GM18867 (cell line): ENCODE results near the gene SCG2.

Source experiments
- ATAC-seq: cut with Tn5 transposase; IDR thresholded peaks from one replicate; pipeline ENCODE4 v1.9.1; 2021; ENCODE audit warnings: mild to moderate bottlenecking, moderate library complexity; ENCODE audit not compliant: unreplicated experiment

The SCG2 gene

DNA sequence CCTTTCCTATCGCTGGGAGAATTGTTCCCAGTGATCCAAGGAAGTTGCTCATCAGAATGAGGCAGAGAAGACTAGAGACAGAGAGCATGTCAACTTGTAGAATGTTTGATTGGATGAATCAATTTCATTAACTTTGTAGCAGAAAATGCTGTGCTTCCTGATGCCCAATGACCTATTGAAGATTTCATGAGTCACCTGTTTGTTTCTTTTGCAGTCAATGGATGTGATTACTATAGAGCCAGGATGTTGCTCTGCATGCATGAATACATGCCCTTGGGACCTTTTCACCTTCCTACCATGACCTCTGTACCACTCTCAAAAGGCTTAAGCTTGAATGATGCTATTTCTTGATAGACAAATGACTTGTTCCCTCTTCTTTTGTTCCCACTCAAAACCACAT is 23.3 kb downstream of the SCG2 start:
- ATAC-seq, result no peak

DNA sequence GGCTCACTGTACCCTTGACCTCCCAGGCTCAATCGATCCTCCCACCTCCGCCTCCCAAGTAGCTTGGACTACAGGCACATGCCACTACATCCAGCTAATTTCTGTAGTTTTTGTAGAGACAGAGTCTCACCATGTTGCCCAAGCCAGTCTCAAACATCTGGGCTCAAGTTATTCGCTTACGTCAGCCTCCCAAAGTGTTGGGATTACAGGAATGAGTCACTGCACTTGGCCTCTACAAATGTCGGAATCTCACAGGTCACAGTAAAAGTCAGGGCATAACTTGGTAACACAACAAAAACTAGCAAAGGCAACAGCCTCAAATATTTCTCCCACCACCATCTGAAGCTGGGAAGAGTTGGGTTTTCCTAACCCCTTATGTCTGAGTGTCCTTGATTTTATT is 25.3 kb downstream of the SCG2 start:
- ATAC-seq, result no peak

DNA sequence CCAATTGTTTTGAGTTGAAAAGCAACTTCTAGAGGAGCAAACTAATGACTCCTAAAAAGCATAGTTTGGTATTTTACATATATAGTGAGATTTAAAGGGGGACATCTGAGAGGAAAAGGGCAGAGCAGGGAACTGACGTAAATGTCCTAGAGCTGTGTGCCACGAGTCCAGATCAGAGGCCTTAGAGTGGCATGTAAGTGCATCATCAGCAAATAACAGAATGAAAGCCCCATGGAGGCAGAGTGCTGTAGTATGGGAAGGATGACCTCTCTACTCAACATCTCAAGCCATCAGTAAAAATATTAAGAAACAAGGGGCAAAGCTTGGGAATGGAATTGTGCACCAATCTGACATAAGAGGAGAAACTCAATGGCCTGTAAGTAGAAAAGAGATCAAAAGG is 31.4 kb downstream of the SCG2 start:
- ATAC-seq, result no peak

DNA sequence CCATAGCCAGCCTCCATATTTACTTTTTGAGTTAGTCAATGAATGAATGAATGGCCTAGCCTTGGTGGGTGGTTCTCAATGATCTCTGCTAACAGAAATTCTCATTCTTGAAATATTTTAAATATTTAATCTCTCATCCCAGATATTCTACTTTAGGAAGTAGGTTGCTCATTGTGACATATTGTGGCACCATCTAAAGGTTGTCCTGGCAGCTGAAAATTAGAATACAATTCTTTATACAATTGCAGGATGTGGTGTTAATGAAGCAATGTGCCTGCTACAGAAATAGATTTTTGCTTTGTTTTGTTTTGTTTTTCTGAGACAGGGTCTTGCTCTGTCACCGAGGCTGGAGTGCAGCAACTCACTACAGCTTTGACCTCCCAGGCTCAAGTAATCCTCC is 35.8 kb downstream of the SCG2 start:
- ATAC-seq, result no peak

DNA sequence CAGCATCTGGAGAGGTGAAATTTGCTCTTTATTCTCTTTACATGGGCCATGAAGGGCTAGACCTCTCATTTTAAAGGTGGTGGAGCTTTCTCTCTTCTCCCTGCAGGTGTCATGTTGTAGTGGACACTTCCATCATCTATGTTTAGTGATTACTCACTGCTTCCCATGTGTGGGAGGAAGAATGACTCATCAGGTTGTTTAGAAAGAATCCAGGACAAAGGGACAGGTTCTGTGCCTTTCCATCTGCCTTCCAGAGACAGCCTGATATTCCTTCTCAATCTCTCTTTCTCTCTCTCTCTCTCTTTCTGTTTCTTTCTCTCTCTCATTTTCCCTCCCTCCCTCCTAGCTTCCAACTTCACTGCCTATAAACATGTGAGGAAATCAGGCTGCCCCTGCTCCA is 38.7 kb downstream of the SCG2 start:
- ATAC-seq, result no peak

DNA sequence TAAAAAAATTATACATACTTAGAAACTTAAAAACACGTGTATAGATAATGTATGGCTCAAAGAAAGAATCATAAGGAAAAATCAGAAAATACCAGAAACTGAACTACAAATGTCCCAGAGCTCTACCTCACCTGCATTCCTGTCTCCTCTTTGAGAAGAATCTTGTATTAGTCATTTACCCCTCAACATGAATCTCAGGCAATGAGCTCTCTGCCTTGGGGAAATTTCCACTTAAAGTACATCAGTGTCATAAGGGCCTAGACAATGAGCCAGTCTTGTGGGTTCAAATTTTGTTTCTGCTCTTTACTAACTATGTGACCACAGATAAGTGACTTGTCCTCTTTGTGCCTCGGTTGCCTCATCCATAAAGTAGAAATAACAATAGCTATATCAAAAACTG is 40.1 kb downstream of the SCG2 start:
- no peak for ATAC-seq

DNA sequence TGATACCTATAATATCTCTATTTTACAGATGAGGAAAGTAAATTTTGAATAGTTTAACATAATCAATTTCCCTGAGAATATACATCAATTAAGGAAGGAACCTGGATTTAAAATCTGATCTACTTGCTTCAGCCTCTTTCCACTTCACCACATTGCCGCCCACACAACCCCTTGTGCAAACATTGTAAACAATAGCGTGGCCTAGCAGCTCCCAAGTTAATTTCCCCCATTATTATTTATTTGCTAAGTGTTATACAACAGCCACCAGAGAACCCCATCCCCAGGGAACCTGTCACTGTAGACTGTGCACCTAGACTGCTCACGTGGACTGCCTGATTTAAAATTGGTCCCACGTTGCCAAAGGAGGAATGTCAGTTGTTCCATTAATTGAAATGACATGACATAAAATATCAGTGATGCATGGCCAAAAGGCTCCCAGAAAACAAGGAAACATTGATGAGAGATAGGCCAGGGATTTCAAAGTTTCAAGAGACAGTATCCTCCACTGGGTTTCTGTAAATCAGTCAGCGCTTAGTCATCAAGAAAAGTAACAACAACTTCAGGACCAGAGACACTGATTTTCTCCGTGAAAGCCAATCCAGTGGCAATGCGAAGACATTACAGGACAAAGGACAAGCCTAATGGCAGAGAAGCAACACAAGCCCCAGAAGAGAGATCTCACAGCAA is 41.3 kb downstream of the SCG2 start:
- no peak for ATAC-seq

DNA sequence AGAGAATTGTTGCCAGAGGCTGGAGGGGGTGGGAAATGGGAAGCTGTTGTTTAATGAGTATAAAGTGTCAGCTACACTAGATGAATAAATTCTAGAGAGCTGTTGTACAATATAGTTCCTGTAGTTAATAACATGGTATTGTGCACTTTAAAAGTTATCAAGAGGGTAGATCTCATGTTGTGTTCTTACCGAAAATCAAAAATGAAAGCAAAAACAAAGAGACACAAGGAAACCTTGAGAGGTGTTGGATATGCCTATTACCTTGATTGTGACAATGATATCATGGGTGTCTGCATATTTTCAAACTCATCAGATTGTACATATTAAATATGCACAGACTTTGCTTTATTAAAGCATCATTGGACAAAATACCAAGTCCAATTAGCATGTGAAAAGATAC is 43.2 kb downstream of the SCG2 start:
- no peak for ATAC-seq

DNA sequence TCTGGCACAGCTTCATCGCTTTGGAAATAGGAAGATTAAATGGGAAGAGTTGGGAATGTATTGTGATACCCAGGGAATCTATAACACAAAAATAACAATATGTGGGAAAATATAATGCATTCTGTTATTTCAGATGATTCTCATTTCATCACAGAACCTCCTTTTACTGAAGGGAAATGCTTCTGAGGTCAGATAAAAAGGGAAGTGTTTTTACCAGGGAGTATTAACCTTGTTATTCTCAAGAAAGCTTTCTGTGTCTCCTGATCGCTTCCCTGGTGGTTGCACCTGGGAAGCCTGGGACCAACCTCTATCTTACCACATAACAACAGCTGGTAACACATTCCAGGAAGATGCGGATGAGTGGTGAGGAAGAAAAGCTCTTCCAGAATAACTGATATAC is 47.2 kb downstream of the SCG2 start:
- ATAC-seq, result no peak

DNA sequence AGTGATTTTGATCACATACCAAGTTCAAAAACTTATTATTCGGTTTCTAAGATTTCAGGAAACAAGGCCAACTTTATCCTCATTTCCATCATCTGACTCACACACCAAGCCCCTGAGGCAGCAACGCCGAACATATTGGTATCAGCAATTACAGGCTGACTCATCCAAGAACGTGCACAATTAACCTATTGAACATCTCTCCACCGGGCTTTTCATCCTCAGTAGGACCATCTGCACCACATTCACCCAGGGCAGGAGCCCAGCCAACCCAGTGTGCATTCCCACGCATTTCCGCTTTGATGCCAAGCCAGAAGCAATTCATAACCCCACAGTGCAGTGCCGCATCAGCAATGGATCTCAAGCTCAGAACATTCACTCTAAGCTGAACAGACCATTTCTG is 52.9 kb downstream of the SCG2 start:
- no peak for ATAC-seq

DNA sequence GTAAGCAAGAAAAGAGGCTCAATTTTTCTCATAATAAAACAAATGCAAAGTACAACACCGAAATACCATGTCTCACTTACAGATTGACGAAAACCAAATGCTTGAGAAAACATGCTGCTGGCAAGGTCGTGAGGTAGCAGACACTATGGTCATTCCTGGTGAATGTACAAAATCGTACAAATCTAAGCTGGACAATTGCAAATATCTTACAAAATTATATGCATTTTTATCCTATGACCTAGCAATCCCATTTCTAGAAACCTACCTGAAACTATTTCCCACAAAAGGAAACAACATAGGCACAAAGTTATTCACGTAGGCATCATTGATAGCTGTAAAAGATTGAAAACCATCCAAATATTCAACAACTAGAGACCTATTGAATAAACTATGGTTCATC is 54.0 kb downstream of the SCG2 start:
- ATAC-seq, result no peak
